GM21447 (cell line): Measurements from ENCODE around the gene NHSL1.

Source experiments
- ATAC-seq: cut with Tn5 transposase; IDR thresholded peaks from one replicate; pipeline ENCODE4 v1.9.1; 2021; ENCODE audit not compliant: unreplicated experiment

The NHSL1 gene, protein sequence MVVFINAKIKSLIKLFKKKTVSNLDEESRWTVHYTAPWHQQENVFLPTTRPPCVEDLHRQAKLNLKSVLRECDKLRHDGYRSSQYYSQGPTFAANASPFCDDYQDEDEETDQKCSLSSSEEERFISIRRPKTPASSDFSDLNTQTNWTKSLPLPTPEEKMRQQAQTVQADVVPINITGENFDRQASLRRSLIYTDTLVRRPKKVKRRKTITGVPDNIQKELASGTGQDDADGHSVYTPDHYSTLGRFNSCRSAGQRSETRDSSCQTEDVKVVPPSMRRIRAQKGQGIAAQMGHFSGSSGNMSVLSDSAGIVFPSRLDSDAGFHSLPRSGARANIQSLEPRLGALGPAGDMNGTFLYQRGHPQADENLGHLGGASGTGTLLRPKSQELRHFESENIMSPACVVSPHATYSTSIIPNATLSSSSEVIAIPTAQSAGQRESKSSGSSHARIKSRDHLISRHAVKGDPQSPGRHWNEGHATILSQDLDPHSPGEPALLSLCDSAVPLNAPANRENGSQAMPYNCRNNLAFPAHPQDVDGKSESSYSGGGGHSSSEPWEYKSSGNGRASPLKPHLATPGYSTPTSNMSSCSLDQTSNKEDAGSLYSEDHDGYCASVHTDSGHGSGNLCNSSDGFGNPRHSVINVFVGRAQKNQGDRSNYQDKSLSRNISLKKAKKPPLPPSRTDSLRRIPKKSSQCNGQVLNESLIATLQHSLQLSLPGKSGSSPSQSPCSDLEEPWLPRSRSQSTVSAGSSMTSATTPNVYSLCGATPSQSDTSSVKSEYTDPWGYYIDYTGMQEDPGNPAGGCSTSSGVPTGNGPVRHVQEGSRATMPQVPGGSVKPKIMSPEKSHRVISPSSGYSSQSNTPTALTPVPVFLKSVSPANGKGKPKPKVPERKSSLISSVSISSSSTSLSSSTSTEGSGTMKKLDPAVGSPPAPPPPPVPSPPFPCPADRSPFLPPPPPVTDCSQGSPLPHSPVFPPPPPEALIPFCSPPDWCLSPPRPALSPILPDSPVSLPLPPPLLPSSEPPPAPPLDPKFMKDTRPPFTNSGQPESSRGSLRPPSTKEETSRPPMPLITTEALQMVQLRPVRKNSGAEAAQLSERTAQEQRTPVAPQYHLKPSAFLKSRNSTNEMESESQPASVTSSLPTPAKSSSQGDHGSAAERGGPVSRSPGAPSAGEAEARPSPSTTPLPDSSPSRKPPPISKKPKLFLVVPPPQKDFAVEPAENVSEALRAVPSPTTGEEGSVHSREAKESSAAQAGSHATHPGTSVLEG (N-terminal part only)

GRCh38 chr6:138499303-138500018, at the start of gene NHSL1:
Gene NHSL1 (minus strand): TSS chr6:138499494. CDS start chr6:138499290, 204 bp downstream.
- ATAC-seq, result peak; percentile 98

- no peak for ATAC-seq
Observed at GRCh38 chr6:138546733-138547185, 47.5 kb upstream of the NHSL1 start.

DNA sequence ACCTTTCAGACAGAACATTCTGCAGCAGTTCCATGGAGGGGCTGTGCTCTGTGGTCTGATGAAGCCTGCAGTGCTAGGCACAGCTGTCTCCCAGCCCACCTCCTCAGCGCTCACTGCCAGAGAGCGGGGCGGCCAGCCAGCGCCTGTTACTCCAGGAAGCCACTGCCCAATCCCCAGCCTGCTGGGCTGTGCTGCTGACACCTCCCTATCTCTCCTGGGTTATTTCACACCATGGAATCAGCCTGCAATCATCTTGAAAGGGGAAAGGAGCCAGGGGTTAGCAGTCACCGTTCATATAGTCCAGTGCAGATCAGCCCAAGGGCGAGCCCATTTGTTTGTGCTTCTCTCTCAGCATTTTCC, 46.3 kb upstream of the NHSL1 start:
- no peak for ATAC-seq

DNA sequence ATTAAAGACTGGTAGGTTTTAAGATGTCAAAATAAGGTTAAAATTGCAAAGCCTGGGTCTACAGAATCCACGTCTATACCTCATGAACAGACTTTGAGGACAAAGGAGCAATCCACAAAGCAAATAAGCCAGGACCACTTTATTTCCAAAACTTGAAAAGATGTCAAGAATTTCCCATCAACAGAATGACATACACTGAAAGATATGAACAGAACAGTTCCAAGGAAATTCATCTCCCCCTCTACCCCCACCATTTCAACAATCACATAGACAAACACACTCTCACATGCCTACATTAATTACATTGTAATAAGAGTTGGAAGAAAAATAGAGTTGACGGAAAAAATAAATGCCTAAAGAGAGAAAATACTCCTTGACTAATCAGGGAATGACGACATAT, 45.2 kb upstream of the NHSL1 start:
- ATAC-seq, result no peak

DNA sequence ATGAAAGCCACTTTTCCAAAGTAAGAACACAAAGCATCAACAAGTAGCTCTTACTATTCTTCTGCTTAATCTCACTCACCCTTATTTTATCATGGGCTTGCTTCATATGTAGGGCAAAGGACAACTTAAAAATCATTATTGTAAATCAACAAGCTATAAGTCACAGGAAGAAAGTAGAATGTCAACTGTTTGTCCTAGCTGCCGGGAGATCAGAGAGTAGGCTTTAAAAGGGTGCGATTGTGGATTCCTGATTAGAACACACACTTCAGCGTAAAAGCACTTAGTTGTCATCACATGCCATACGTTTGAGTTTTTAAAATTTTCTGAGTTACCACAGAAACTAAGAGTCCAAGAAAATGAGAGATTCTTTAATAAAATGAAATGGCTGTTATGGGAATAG, 44.4 kb upstream of the NHSL1 start:
- no peak for ATAC-seq

- ATAC-seq, result no peak
Observed at GRCh38 chr6:138541823-138542481, 42.7 kb upstream of the NHSL1 start.

- ATAC-seq, result no peak
Observed at GRCh38 chr6:138540468-138540867, 41.2 kb upstream of the NHSL1 start.

DNA sequence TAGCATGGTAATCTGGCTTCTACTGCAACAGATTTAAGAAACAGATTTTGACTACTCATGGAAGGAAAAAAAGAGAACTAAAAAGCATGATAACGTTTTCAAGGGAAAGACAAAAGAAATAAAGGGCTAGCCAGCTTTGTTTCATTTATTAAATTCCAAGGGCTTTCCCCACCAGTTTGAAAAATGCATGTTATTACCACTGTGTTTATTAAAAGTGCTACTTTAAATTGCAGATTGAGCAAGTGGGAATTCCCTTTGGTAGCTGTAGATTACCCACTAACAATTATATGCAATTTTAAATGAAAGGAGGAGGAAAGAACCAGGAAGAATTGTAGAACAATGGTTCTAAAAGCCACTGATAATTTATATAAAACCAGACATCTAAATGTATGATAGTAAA, 40.6 kb upstream of the NHSL1 start:
- no peak for ATAC-seq

- ATAC-seq, result no peak
Observed at GRCh38 chr6:138538390-138539031, 39.2 kb upstream of the NHSL1 start.

DNA sequence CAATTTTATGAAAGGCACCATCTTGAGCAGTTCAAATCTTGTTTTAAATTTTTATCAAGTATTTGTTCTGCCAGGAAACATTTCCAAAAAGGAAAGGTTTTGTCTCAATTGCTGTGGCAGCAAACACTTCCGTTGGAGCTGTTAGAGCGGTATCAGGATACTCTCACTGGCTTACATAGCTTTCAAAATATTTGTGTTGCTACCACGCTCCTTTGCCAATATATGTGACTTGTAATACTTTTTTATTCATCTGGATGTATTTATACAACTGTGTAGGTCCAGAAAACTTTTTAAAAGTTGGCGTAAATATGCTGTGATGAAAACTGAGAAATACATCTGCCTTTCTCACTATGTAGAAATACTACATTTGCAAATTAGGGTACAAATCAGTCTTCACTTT, 37.8 kb upstream of the NHSL1 start:
- ATAC-seq, result no peak

GRCh38 chr6:138535728-138536455, 36.6 kb upstream of the NHSL1 start:
- ATAC-seq, result no peak

- no peak for ATAC-seq
Observed at GRCh38 chr6:138533667-138534066, 34.4 kb upstream of the NHSL1 start.

GRCh38 chr6:138531387-138531786, 32.1 kb upstream of the NHSL1 start:
- ATAC-seq, result no peak

DNA sequence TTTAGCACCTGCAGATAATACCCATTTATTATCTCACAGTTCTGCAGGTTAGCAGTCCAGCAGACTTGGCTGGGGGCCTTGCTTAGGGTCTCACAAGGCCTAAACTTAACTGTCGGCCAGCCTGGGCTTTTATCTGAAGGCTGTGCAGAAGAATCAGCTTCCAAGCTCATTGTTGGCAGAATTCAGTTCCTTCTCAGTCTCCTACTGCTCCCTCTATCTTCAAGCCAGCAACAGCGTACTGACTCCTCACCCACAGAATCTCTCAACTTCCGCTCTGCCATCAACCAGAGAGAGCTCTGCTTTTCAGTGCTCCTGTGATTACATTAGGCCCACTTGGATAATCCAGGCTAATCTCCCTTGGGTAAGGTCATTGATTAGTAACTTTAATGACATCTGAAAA, 30.2 kb upstream of the NHSL1 start:
- ATAC-seq, result no peak

DNA sequence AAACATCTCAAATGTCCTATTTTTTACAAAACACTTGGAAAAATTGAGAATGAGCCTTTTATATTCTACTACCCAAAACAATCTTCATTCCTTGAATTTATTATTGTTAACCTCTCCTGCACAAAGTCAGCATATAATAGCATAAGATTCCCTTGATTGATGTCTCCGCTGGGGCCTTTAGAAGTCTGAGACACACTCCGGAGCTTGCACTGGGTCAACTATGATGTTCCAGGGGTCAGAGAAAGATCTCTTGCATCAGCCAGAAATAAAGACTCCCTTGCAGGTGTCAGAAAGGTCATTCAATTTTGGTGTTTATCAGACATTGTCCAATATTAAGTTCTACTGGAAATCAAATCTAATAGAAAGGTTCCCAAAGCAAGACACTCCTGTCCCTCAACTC, 29.7 kb upstream of the NHSL1 start:
- no peak for ATAC-seq

DNA sequence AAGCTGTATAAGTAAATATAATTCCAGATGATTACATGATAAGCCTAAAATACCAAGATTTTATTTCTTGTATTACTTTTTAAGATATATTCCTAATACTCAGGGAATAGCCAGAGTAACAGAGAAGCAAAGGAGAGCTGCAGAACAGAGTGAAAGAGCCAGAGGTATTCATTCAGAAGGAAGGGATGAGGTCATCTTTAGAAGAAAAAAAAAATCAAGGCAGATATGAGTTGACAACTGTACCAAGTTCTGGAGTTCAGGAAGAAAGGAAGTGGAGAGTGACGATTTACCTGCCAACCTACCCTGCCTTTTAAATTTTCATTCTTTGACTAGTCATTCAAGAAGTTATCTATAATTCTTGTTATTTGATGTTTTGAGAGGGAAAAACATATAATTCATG, 28.8 kb upstream of the NHSL1 start:
- no peak for ATAC-seq

GRCh38 chr6:138527411-138528088, 28.3 kb upstream of the NHSL1 start:
- ATAC-seq, result no peak

DNA sequence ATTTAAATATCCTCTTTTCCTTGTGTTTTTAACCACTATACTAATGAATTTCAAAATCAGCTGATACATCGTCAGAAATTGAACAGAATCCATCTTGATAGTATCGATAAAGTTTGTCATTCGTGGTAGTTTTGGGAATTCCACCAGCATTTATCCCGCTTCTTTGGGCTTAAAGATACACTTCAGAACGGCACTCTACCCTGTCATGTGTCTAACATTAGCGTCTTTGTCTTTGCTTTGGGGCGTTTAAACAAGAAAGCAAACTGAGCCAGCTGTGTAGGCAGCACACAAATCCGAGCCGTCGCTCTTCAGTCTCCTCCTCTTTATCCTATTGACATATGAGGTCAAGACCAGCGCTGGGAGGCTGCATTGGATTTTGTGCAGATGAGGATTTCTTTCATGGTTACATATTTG, 27.5 kb upstream of the NHSL1 start:
- ATAC-seq, result no peak
